CD14-positive monocyte (primary cell): ENCODE measurements around the gene ATG4D. TPM values are rescaled to one million over a fixed set of nuclear protein-coding genes. Genes with fewer than 3 reads are reported as not detected.
"Not testable (repeated sequence)": the region's sequence is repeated elsewhere in the genome, so short reads cannot be mapped to it uniquely, and the experiment has no call there.

ENCODE experiments used
- DNase-seq, 3 donors: peaks; one replicate each; pipeline ENCODE4 v3.0.0-alpha.2; 2011 to 2022
- H2AFZ ChIP-seq: 2 replicates; pipeline ENCODE4 v1.6.0; 2012; ENCODE audit warnings: mild to moderate bottlenecking, low read depth, low read length, inconsistent platforms; ENCODE audit not compliant: insufficient read depth, poor library complexity, severe bottlenecking
- H3K27ac ChIP-seq, 2 donors: 1 replicate in 1 of 2; 2 replicates in 1 of 2; pipeline ENCODE4 v1.5.1; 2012 to 2013; ENCODE audit warnings: low read length in 2 of 2, control low read depth in 1 of 2, inconsistent platforms in 1 of 2, low read depth in 1 of 2, mild to moderate bottlenecking in 1 of 2
- H3K27me3 ChIP-seq, 2 donors: one replicate each; pipeline versions ENCODE4 v1.6.0 to v1.6.1; 2011 to 2013; ENCODE audit warnings: low read length in 2 of 2; ENCODE audit not compliant: control insufficient read depth in 2 of 2, insufficient read depth in 2 of 2
- H3K36me3 ChIP-seq, 2 donors: replicated peaks in 1 of 2; 1 replicate in 1 of 2; 2 replicates in 1 of 2; pipeline versions ENCODE4 v1.5.1 to v1.6.1; 2012 to 2013; ENCODE audit warnings: low read length in 2 of 2, control low read depth in 1 of 2, inconsistent platforms in 1 of 2, mild to moderate bottlenecking in 1 of 2; ENCODE audit not compliant: insufficient read depth in 2 of 2, control insufficient read depth in 1 of 2
- H3K4me1 ChIP-seq, 2 donors: 1 replicate in 1 of 2; 2 replicates in 1 of 2; pipeline versions ENCODE4 v1.5.1 to v1.6.1; 2012 to 2013; ENCODE audit warnings: low read length in 2 of 2, control low read depth in 1 of 2, inconsistent platforms in 1 of 2, mild to moderate bottlenecking in 1 of 2, moderate library complexity in 1 of 2; ENCODE audit not compliant: insufficient read depth in 2 of 2, control insufficient read depth in 1 of 2
- H3K4me2 ChIP-seq: replicated peaks from 2 replicates; pipeline ENCODE3; 2012; ENCODE audit warnings: low read length, moderate library complexity, mild to moderate bottlenecking; ENCODE audit not compliant: poor library complexity, severe bottlenecking; ENCODE audit errors: extremely low read depth
- H3K4me3 ChIP-seq, 3 experiments: fragments of 200-600 bp in 1 of 3; sonication (generic) in 1 of 3; replicated peaks in 1 of 3; 1 replicate in 2 of 3; 2 replicates in 1 of 3; pipeline ENCODE4 v1.5.1; 2011 to 2013; ENCODE audit warnings: low read length in 3 of 3, mild to moderate bottlenecking in 3 of 3, control low read depth in 2 of 3, low read depth in 2 of 3, inconsistent platforms in 1 of 3, moderate library complexity in 1 of 3
- H3K79me2 ChIP-seq: 2 replicates; pipeline ENCODE4 v1.6.0; 2012; ENCODE audit warnings: mild to moderate bottlenecking, control low read depth, inconsistent platforms, low read length, moderate library complexity; ENCODE audit not compliant: insufficient read depth
- H3K9ac ChIP-seq: 2 replicates; pipeline ENCODE4 v1.6.0; 2017; ENCODE audit warnings: low read length, mild to moderate bottlenecking; ENCODE audit not compliant: insufficient read depth, poor library complexity, severe bottlenecking
- H3K9me3 ChIP-seq, 2 donors: replicated peaks in 1 of 2; 1 replicate in 1 of 2; 2 replicates in 1 of 2; pipeline versions ENCODE4 v1.5.1 to v1.6.1; 2012 to 2013; ENCODE audit warnings: low read length in 2 of 2, control low read depth in 1 of 2; ENCODE audit not compliant: control insufficient read depth in 1 of 2, insufficient read depth in 1 of 2
- H4K20me1 ChIP-seq: 2 replicates; pipeline ENCODE4 v1.6.0; 2012; ENCODE audit warnings: mild to moderate bottlenecking, low read length, control low read depth, moderate library complexity; ENCODE audit not compliant: insufficient read depth
- H3K27ac Mint-ChIP-seq, 7 donors: one replicate each; pipeline ENCODE4 v1.8.0; 2020; ENCODE audit warnings: mild to moderate bottlenecking in 7 of 7, mixed read lengths in 7 of 7, moderate library complexity in 6 of 7, inconsistent platforms in 2 of 7
- H3K27me3 Mint-ChIP-seq, 3 donors: one replicate each; pipeline ENCODE4 v1.8.0; 2021 to 2022; ENCODE audit warnings: low read depth in 3 of 3, mild to moderate bottlenecking in 3 of 3, mixed read lengths in 3 of 3, moderate library complexity in 3 of 3, inconsistent platforms in 1 of 3
- H3K36me3 Mint-ChIP-seq, 2 donors: one replicate each; pipeline ENCODE4 v1.8.0; 2020; ENCODE audit warnings: mixed read lengths in 2 of 2, inconsistent platforms in 1 of 2, mild to moderate bottlenecking in 1 of 2
- H3K4me1 Mint-ChIP-seq: one replicate; pipeline ENCODE4 v1.8.0; 2020; ENCODE audit warnings: mild to moderate bottlenecking, mixed read lengths
- H3K4me3 Mint-ChIP-seq, 2 donors: one replicate each; pipeline ENCODE4 v1.8.0; 2020; ENCODE audit warnings: mild to moderate bottlenecking in 2 of 2, mixed read lengths in 2 of 2, moderate library complexity in 1 of 2
- H3K9me3 Mint-ChIP-seq, 7 donors: one replicate each; pipeline ENCODE4 v1.8.0; 2020 to 2022; ENCODE audit warnings: mixed read lengths in 7 of 7, mild to moderate bottlenecking in 6 of 7, moderate library complexity in 6 of 7, inconsistent platforms in 2 of 7
- WGBS: methylation state at CpG from one replicate; pipeline ENCODE4 v1.1.5; 2013; ENCODE audit warnings: missing lambda C conversion rate; ENCODE audit not compliant: insufficient coverage; 5-methylcytosine and 5-hydroxymethylcytosine counted together
- intact Hi-C, 2 donors: fragments of 100-400 bp; cut with micrococcal nuclease; formaldehyde crosslinking; loops; one replicate each; pipeline versions ENCODE4 v1.15.0 to v1.15.1; 2023
- polyA plus RNA-seq, 3 donors: library from polyadenylated mRNA; depleted of rRNA in 1 of 3; unstranded in 2 of 3; stranded (reverse) in 1 of 3; fragments of 300-500 nt in 2 of 3; fragments of >200 nt in 1 of 3; fragmentation: Illumina TruSeq in 2 of 3; gene quantifications; 1 replicate in 2 of 3; 2 replicates in 1 of 3; pipeline ENCODE4 v1.2.3, GENCODE V29; 2012 to 2021
- TF ChIP-seq, protein P1 (sequence below): fragments of 200-600 bp; IDR thresholded peaks from one replicate; pipeline ENCODE4 v1.8.0; 2022; ENCODE audit warnings: antibody characterized with exemption, mild to moderate bottlenecking

ATG4D gene
- polyA plus RNA-seq, 3 donors, result 10.7 to 52.8 (median 11.9) TPM

DNA sequence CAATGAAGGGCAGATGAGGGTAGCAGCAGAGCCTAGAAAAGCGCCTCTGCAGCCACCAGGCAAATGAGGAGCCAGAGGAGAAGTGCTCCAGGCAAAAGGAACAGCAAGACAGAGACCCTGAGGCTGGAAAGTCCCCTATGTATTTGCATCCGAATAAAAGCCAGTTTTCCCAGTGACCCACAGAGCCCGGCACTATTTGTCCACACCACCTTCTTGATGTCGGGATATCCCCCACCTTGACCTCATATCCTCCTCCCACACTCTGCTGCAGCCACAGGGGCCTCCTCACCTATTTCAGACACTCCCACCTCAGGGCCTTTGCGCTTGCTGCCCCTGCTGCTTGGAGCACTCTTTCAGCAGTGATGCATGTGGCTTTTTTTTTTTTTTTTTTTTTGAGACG, 6.6 kb downstream of the ATG4D start:
- Histone ChIP-seq H4K20me1 (peaks cover 49% of the 10 kb centered on the region), H3K4me1 (peaks cover 2 to 8% of the 10 kb centered on the region in 2 donors), H3K27me3 (no peaks in the 10 kb centered on the region), H3K9me3 (peaks cover 0 to 4% of the 10 kb centered on the region in 2 donors), H3K27ac (no peak overlapping the region), H3K79me2 (peaks cover 20% of the 10 kb centered on the region), H3K9ac (no peak overlapping the region), H3K4me3 (no peak overlapping the region), H3K36me3 (peaks cover 66 to 84% of the 10 kb centered on the region in 2 donors), H3K4me2 (no peak overlapping the region), H2AFZ (no peak overlapping the region)
- intact Hi-C loops, result loop anchor here in 1 of 2 donors (1.0 kb wide), 1 partner anchor 9 kb away; no protein-coding TSS in a partner anchor
- Mint-ChIP-seq H3K27me3 (peaks cover 0 to 1% (median 0%) of the 10 kb centered on the region in 3 donors), H3K9me3 (peaks cover 0 to 8% (median 1%) of the 10 kb centered on the region in 7 donors), H3K36me3 (peaks cover 62 to 83% of the 10 kb centered on the region in 2 donors), H3K27ac (peak overlapping the region in 4 of 7 donors; percentile 15 to 64 (median 49)), H3K4me3 (no peak overlapping the region), H3K4me1 (peaks cover 11% of the 10 kb centered on the region)
- TF ChIP-seq, protein P1, sequence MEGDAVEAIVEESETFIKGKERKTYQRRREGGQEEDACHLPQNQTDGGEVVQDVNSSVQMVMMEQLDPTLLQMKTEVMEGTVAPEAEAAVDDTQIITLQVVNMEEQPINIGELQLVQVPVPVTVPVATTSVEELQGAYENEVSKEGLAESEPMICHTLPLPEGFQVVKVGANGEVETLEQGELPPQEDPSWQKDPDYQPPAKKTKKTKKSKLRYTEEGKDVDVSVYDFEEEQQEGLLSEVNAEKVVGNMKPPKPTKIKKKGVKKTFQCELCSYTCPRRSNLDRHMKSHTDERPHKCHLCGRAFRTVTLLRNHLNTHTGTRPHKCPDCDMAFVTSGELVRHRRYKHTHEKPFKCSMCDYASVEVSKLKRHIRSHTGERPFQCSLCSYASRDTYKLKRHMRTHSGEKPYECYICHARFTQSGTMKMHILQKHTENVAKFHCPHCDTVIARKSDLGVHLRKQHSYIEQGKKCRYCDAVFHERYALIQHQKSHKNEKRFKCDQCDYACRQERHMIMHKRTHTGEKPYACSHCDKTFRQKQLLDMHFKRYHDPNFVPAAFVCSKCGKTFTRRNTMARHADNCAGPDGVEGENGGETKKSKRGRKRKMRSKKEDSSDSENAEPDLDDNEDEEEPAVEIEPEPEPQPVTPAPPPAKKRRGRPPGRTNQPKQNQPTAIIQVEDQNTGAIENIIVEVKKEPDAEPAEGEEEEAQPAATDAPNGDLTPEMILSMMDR, result no peak
- WGBS, result 100% methylated on average over 3 of the region's 6 CpGs
- no peak for DNase-seq

DNA sequence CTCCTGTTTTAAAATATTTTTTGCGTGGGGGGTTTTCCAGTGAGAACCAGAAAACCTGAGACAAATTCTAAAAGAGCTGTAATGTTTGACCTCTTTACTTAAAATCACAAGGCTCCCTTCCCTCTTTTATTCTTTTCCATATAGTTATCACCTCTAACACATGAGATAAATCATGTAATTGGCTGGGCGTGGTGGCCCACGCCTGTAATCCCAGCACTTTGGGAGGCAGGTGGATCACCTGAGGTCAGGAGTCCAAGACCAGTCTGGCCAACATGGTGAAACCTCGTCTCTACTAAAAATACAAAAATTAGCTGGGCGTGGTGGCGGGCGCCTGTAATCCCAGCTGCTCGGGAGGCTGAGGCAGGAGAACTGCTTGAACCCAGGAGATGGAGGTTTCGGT, 7.3 kb downstream of the ATG4D start:
- H3K79me2 ChIP-seq, result peaks cover 14% of the 10 kb centered on the region
- H4K20me1 ChIP-seq, result peaks cover 56% of the 10 kb centered on the region
- peak overlapping the region in 2 of 7 donors; percentile 14 to 58 for H3K27ac Mint-ChIP-seq
- H3K27me3 Mint-ChIP-seq, H3K9me3 Mint-ChIP-seq, H3K4me2 ChIP-seq, H3K4me3 ChIP-seq, H3K27me3 ChIP-seq, H2AFZ ChIP-seq, DNase-seq, H3K9me3 ChIP-seq, intact Hi-C loops, H3K27ac ChIP-seq, H3K9ac ChIP-seq, H3K4me1 ChIP-seq, H3K4me3 Mint-ChIP-seq: not testable (repeated sequence)
- 100% methylated on average over 2 of the region's 9 CpGs for WGBS
- peaks cover 72 to 91% of the 10 kb centered on the region in 2 donors for H3K36me3 ChIP-seq
- peaks cover 11% of the 10 kb centered on the region for H3K4me1 Mint-ChIP-seq
- H3K36me3 Mint-ChIP-seq, result peaks cover 66 to 87% of the 10 kb centered on the region in 2 donors
